Ishikawa (cell line): ENCODE data around the gene GPC1.

ENCODE experiments used
- CEBPB ChIP-seq: IDR thresholded peaks from 2 replicates; pipeline ENCODE4 v1.6.1; 2012
- CREB1 ChIP-seq: IDR thresholded peaks from 2 replicates; pipeline ENCODE4 v1.6.1; 2012; ENCODE audit warnings: low read depth
- EGR1 ChIP-seq: IDR thresholded peaks from 2 replicates; pipeline ENCODE4 v1.6.1; 2012
- EP300 ChIP-seq: IDR thresholded peaks from 2 replicates; pipeline ENCODE4 v1.6.1; 2012; ENCODE audit warnings: borderline replicate concordance
- FOXM1 ChIP-seq: IDR thresholded peaks from 2 replicates; pipeline ENCODE4 v1.6.1; 2012; ENCODE audit warnings: low read depth, borderline replicate concordance
- NFIC ChIP-seq: IDR thresholded peaks from 2 replicates; pipeline ENCODE4 v1.6.1; 2012
- RAD21 ChIP-seq: IDR thresholded peaks from 2 replicates; pipeline ENCODE4 v1.6.1; 2012; ENCODE audit warnings: low read depth
- TAF1 ChIP-seq: IDR thresholded peaks from 2 replicates; pipeline ENCODE4 v1.6.1; 2012; ENCODE audit warnings: low read depth, mild to moderate bottlenecking
- TCF12 ChIP-seq: IDR thresholded peaks from 2 replicates; pipeline ENCODE4 v1.6.1; 2012; ENCODE audit warnings: low read depth
- TEAD4 ChIP-seq: IDR thresholded peaks from 2 replicates; pipeline ENCODE4 v1.6.1; 2012
- YY1 ChIP-seq: IDR thresholded peaks from 2 replicates; pipeline ENCODE4 v1.6.1; 2012; ENCODE audit warnings: low read depth
- ZBTB7A ChIP-seq: IDR thresholded peaks from 2 replicates; pipeline ENCODE4 v1.6.1; 2012; ENCODE audit warnings: low read depth
- TF ChIP-seq, protein P1 (sequence below): IDR thresholded peaks from 2 replicates; pipeline ENCODE4 v1.6.1; 2012; ENCODE audit warnings: low read depth, mild to moderate bottlenecking
- TF ChIP-seq, protein P2 (sequence below): IDR thresholded peaks from 2 replicates; pipeline ENCODE4 v1.6.1; 2012
- TF ChIP-seq, protein P3 (sequence below): IDR thresholded peaks from 2 replicates; pipeline ENCODE4 v1.6.1; 2012

GPC1 gene

DNA sequence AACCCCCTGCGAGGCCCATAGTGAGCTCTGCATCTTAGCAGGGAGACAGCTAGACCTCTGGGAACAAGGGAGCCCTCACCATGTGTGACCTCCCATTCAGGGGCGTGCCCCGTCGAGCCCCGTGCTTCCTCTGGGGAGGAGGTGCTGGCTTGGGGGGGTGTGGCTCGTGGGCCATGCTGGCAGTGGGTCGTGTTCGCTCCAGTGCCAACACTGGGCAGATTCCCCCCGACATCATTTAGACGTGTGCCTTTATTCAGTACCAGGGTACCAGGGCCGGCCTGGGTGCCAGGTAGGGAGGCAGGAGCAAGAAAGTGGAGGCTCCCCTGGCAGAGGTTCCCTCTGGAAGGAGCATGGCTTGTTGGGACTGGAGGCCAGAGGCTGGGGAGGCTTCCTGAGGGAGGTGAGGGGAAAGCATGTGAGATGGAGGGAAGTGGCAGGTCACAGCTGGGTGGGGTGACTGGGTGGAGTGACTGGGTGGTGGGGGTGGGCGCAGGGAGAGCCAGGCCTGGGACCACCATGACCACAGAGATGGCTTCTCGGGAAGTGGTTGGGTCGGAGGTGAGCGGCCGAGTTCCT lies 15.2 kb downstream of the GPC1 start:
- TF ChIP-seq TAF1 (no peak), NFIC (no peak), TEAD4 (no peak)

DNA sequence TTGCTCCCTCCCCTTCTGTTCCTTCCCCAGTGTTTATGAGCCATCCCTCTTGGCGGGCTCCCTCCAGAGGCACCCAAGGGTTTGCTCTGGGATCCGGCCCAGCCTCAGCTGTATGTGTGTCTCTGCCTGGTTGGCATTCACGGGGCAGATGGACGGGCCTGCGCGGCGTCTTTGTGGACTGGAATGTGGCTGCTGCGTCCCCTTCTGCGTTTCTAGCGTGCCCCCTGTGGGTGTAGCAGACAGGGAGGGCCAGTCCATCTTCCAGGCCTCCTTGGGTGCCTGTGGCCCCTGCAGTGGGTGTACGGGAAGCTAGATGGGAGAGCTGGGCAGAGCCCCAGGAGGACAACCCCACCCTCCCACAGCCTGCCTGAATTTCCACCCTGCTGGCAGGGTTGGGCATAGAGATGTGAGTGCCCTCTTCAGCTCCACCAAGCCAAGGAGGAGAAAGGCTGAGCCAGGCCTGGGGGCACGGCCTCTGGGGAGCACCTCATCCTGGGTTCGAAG lies 15.7 kb downstream of the GPC1 start:
- TF ChIP-seq YY1: no peak

DNA sequence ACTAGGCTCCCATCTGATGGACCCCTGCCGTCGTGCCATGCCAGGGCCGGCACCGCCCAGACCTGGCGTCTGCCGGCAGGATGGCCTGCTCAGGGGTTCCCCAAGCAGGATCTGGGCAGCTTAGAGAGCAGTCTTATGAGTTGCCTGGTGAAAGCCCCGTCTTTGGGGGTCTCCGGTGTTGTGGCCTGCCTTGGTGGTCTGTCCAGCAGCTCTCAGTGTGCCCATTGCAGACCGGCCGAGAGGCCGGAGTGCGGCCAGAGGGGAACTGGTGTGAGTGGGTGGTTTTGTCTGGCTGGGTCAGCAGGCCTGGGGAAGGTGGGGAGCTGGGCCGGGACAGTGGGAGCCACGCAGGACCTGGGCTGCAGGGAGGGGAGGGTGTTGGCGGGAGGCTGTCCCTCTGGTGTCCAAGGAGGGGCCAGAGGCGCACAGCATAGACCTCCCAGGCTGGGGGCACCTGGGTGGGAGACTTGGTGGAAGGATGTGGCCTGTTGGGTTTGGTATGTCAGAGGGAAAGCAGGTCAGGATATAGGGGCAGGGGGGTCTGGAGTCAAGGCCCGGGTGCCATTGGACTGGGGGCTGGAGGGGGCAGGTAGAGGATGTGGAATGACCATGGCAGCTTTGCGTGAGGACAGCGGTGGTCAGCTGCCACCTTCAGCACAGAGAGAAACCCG lies 16.5 kb downstream of the GPC1 start:
- TF ChIP-seq ZBTB7A (0 out of 2 replicates have a peak, but pooled peaks have one; percentile 45), CEBPB (no peak)

DNA sequence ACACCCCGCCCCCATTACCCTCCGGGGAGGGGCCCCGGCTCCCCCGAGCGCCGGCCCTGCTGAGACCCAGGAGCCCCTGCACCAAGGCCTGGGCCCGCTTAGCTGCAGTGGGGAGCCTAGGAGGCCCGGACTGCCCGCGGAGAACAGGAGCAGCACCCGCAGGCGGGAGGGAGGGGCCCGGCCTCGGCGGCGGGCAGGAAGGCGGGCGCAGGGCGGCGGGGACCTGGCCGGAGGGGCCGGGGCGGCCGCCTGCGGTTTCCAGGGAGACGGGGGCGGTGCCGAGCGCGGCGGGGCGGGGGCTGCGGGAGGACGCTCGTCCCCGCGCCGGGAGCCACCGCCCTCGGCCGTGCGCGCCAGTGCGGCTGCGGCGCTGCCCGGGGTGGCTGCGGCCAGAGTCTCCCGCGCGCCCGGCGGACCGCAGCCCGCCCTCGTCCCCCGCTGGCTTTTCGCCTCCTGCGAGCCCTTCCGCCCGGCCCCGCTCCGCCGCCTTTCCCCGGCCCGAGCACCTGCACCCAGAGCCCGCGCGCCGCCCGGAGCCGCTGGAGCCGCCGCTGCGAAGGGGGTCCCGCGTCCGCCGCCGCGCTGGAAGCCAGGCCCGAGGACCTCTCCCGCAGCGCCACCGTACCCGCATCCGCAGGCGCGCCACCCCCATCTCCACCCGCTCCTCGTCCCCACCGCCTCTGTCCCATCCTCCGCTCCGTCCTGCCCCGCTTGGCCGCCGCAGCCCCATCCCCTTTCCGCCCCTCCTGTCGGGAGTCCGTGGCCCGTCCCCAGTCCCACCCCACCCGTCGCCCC lies 17.2 kb downstream of the GPC1 start:
- TF ChIP-seq ZBTB7A (0 out of 2 replicates have a peak, but pooled peaks have one; percentile 42), YY1 (no peak)
- TF ChIP-seq, protein P1, sequence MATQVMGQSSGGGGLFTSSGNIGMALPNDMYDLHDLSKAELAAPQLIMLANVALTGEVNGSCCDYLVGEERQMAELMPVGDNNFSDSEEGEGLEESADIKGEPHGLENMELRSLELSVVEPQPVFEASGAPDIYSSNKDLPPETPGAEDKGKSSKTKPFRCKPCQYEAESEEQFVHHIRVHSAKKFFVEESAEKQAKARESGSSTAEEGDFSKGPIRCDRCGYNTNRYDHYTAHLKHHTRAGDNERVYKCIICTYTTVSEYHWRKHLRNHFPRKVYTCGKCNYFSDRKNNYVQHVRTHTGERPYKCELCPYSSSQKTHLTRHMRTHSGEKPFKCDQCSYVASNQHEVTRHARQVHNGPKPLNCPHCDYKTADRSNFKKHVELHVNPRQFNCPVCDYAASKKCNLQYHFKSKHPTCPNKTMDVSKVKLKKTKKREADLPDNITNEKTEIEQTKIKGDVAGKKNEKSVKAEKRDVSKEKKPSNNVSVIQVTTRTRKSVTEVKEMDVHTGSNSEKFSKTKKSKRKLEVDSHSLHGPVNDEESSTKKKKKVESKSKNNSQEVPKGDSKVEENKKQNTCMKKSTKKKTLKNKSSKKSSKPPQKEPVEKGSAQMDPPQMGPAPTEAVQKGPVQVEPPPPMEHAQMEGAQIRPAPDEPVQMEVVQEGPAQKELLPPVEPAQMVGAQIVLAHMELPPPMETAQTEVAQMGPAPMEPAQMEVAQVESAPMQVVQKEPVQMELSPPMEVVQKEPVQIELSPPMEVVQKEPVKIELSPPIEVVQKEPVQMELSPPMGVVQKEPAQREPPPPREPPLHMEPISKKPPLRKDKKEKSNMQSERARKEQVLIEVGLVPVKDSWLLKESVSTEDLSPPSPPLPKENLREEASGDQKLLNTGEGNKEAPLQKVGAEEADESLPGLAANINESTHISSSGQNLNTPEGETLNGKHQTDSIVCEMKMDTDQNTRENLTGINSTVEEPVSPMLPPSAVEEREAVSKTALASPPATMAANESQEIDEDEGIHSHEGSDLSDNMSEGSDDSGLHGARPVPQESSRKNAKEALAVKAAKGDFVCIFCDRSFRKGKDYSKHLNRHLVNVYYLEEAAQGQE: no peak

DNA sequence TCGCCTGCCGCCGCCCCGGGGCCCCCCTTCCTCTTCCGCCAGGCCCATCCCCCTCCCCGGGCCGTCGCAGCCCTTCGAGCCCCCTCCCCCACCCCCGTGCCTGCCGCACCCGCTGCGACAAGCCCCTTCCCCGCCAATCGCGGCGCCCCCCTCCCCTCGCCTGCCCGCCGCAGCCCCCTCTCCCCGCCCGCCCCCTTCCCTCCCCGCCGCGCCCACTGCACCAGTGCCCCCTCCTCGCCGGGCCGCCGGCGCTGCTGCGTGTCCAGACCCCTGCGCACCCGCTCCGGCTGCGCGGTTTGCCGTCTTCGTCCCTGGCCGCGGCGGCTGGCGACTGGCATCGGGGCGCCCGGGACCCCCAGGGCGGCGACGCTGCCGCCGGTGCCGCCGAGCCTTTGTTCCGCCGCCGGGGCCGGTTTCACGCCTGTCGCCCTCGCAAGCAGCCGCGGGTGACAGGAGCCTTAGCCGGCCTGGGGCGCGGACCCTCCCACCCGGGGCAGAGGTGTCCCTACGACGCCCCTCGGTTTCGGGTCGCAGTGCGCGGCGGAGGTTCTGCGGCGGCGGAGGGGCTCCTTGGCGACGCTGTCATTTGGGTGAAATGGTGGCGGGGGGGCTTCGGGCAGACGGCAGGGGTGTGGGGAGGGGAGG lies 18.1 kb downstream of the GPC1 start:
- TF ChIP-seq FOXM1: no peak
- TF ChIP-seq CREB1: no peak
- no peak for TF ChIP-seq NFIC
- TF ChIP-seq, protein P2, sequence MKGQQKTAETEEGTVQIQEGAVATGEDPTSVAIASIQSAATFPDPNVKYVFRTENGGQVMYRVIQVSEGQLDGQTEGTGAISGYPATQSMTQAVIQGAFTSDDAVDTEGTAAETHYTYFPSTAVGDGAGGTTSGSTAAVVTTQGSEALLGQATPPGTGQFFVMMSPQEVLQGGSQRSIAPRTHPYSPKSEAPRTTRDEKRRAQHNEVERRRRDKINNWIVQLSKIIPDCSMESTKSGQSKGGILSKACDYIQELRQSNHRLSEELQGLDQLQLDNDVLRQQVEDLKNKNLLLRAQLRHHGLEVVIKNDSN: no peak

DNA sequence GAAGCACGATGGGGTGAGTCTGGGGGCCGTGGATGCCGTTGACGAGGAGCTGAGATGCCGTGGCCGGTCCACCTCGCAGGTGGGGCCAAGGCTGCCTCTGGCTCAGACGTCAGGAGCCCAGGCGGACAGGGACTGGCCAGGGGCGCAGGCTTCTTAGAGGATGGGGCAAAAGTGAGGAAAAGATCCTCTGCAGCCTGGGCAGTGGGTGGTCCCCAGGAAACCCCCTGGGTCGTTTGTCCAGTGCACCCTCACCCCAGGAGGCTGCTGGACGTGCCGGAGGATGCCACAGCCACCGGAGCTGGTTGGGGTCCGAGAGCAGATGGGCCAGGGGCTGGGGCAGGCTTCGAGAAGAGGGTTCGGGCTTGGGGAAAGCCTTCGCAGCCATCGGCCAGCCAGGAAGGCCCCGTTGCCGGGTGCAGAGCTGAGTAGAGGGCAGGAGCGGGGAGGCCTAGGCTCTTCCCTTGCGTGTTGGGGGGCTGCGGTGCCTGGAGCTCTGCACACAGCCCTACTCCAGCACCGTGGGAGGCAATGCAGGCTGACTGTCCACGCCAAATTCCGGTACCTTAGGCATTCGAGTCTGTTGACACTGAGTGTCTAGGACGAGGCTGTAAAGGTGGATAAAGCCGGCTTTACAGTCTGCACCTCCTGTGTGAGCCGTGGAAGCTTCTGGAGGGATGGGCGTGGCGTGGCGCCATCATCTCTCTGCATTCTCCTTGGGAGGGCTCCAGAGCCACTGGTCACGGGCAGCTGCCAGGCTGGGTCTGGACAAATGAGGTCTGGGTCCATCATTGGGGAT lies 18.8 kb downstream of the GPC1 start:
- TF ChIP-seq, protein P3, sequence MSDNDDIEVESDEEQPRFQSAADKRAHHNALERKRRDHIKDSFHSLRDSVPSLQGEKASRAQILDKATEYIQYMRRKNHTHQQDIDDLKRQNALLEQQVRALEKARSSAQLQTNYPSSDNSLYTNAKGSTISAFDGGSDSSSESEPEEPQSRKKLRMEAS: no peak
- TF ChIP-seq RAD21 (no peak), YY1 (no peak)

DNA sequence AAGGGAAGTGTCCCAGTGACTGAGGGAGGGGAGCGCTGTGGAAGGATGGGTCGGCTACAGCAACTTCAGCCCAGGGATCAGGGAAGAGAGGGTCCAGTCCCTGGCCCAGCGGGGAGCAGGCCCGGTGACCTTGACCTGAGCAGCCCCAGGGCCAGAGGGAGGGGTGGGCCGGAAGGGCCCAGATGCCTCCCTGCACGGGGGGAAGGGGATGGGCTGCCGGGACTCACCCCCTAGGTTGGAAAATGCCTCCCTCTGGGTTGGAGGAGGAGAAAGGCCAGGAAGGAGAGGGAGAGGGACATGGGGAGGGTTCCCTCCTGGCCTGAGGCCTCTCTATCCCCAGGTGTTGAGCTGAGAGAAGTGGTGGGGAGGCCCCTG lies 19.8 kb downstream of the GPC1 start:
- TF ChIP-seq CREB1 (no peak), TCF12 (no peak), TEAD4 (no peak), TAF1 (no peak), CEBPB (no peak), NFIC (no peak), FOXM1 (no peak), EP300 (no peak), YY1 (no peak), RAD21 (no peak), EGR1 (no peak)
- TF ChIP-seq, protein P3: no peak
- TF ChIP-seq, protein P2: no peak
- TF ChIP-seq, protein P1: no peak
